Body of pancreas (tissue), 4 donors: ENCODE results near the gene SHOC1. TPM values are rescaled to one million over a fixed set of nuclear protein-coding genes. Genes with fewer than 3 reads are reported as not detected.
A peak's percentile ranks its signal among the peaks of the same experiment; 100 is the strongest.

ENCODE experiments used
- ATAC-seq: fragments of 150-250 bp; one replicate; pipeline ENCODE4 v1.9.1; 2016
- DNase-seq, 4 donors: peaks; one replicate each; pipeline ENCODE4 v3.0.0-alpha.2; 2019
- H3K27ac ChIP-seq, 4 donors: fragments of 200-600 bp; sonication (generic); 1 replicate in 3 of 4; 2 replicates in 1 of 4; pipeline versions ENCODE4 v1.5.1 to v1.6.1; 2016 to 2019; ENCODE audit warnings: mild to moderate bottlenecking in 1 of 4, mixed read lengths in 1 of 4, moderate library complexity in 1 of 4
- H3K27me3 ChIP-seq, 2 donors: fragments of 200-600 bp; sonication (generic); one replicate each; pipeline ENCODE4 v1.6.0; 2016; ENCODE audit warnings: mild to moderate bottlenecking in 1 of 2
- H3K36me3 ChIP-seq, 2 donors: fragments of 200-600 bp; sonication (generic); replicated peaks in 1 of 2; 2 replicates each; pipeline ENCODE4 v1.5.1; 2016; ENCODE audit warnings: low read depth in 2 of 2; ENCODE audit not compliant: insufficient read depth in 1 of 2
- H3K4me1 ChIP-seq: fragments of 200-600 bp; sonication (generic); one replicate; pipeline ENCODE4 v1.6.0; 2016
- H3K4me3 ChIP-seq, 2 donors: fragments of 200-600 bp; sonication (generic); 1 replicate in 1 of 2; 2 replicates in 1 of 2; pipeline ENCODE4 v1.5.1; 2016 to 2019
- H3K9me3 ChIP-seq, 3 donors: fragments of 200-600 bp; sonication (generic); 1 replicate in 2 of 3; 2 replicates in 1 of 3; pipeline ENCODE4 v1.5.1; 2016
- CTCF ChIP-seq, 7 experiments: fragments of 450-650 bp in 4 of 7; fragments of 200-600 bp in 3 of 7; sonication (generic) in 3 of 7; IDR thresholded peaks; one replicate each; pipeline ENCODE4 v1.5.1; 2016 to 2019; ENCODE audit warnings: antibody characterized with exemption in 7 of 7
- POLR2A ChIP-seq, 3 donors: fragments of 450-650 bp; IDR thresholded peaks; one replicate each; pipeline ENCODE4 v1.6.1; 2016; ENCODE audit warnings: antibody characterized with exemption in 3 of 3, mild to moderate bottlenecking in 2 of 3
- WGBS, 2 donors: methylation state at CpG; one replicate each; pipeline ENCODE4 v1.1.5; 2017; 5-methylcytosine and 5-hydroxymethylcytosine counted together
- intact Hi-C: fragments of 100-400 bp; cut with DNase I; formaldehyde crosslinking; loops from one replicate; pipeline ENCODE4 v1.15.1; 2023
- total RNA-seq, 2 donors: library from RNA; depleted of rRNA; stranded (reverse); fragments of >200 nt; gene quantifications; one replicate each; pipeline ENCODE4 v1.1.0, GENCODE V29; 2016

Gene SHOC1
- total RNA-seq = under 1 TPM in 1 of 2 donors, not detected in 1; 0.26 TPM

- ATAC-seq = peak; percentile 69
- H3K36me3 ChIP-seq = no peaks in the 10 kb centered on the region
- no peak within 1 kb of the TSS for H3K4me3 ChIP-seq
- TF ChIP-seq CTCF (IDR thresholded peaks at IDR 0.05) (no peak), POLR2A (IDR thresholded peaks at IDR 0.05) (peak in 1 of 3 donors; percentile 26)
- no peaks in the 10 kb centered on the region for H3K27me3 ChIP-seq
- DNase-seq = peak; percentile 2 to 54 (median 50)
- H3K4me1 ChIP-seq = no peaks in the 10 kb centered on the region
- H3K27ac ChIP-seq = no peak within 1 kb of the TSS
- H3K9me3 ChIP-seq = no peaks in the 10 kb centered on the region
- intact Hi-C loops = no loop called here
- WGBS, 2 donors = 84 to 87% methylated on average over 28 to 29 of the region's 29 CpGs
These were observed at the start of gene SHOC1 for GRCh38 chr9:111794835-111795556. Gene SHOC1, minus strand, starts transcription at chr9:111794937. Its CDS starts 3,519 bp downstream, at chr9:111791418.

GRCh38 chr9:111843971-111844370 lies 49.2 kb upstream of the SHOC1 start:
- Histone ChIP-seq H3K27ac (no peak overlapping the region), H3K36me3 (no peaks in the 10 kb centered on the region), H3K27me3 (no peaks in the 10 kb centered on the region), H3K4me3 (no peak overlapping the region), H3K4me1 (no peaks in the 10 kb centered on the region), H3K9me3 (no peaks in the 10 kb centered on the region)
- intact Hi-C loops = no loop called here
- ATAC-seq (no peak), DNase-seq (no peak)
- 92 to 93% methylated on average over 3 of the region's 3 CpGs for WGBS, 2 donors
- TF ChIP-seq CTCF (IDR thresholded peaks at IDR 0.05) (no peak), POLR2A (IDR thresholded peaks at IDR 0.05) (no peak)

DNA sequence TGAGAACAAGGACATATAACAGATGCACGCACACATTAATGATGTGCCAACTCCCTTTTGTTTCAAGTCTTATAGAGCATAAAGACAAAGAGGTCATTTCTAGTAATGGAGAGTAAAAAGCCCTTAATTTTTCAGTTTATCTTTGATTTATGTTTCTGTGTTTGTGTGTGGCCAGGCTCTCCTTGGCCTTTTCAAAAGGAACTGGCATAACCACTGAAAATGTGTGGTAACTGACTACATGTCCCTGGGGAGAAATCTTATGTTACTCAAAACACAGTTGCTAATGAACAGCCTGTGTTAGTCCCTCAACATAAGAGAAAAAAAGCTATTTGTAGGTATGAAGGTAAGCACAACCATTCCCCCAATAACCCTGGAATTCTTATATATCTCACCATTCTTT lies 47.6 kb upstream of the SHOC1 start:
- Histone ChIP-seq H3K4me3 (no peak overlapping the region), H3K9me3 (no peaks in the 10 kb centered on the region), H3K27ac (no peak overlapping the region), H3K4me1 (no peaks in the 10 kb centered on the region), H3K36me3 (no peaks in the 10 kb centered on the region), H3K27me3 (no peaks in the 10 kb centered on the region)
- DNase-seq = no peak
- ATAC-seq = no peak
- WGBS, 2 donors = 85 to 94% methylated on average over 1 of the region's 1 CpG
- intact Hi-C loops = no loop called here
- no peak for TF ChIP-seq CTCF (IDR thresholded peaks at IDR 0.05)
- no peak for TF ChIP-seq POLR2A (IDR thresholded peaks at IDR 0.05)

DNA sequence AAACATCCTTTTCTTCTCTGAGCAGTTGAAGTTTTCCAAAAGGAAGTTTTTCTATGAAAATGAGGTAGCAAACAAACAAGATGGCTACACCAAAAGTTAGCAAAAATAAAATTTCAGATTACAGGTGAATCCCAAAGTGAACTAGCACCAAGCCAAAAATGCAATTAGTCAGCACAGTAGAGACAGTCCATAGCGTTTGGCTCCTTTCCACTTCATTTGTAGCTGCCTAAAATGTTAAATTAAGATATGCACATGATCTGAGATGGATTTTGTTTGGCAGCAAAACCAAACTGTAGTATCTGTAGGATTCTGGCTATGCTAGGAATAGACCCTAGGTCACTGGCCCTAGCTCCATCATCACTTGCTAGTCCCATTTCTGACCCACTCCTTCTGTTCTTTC lies 45.7 kb upstream of the SHOC1 start:
- Histone ChIP-seq H3K36me3 (no peaks in the 10 kb centered on the region), H3K4me1 (no peaks in the 10 kb centered on the region), H3K27ac (no peak overlapping the region), H3K4me3 (no peak overlapping the region), H3K27me3 (no peaks in the 10 kb centered on the region), H3K9me3 (no peaks in the 10 kb centered on the region)
- intact Hi-C loops = no loop called here
- WGBS, 2 donors = 55 to 71% methylated on average over 1 of the region's 1 CpG
- DNase-seq (no peak), ATAC-seq (no peak)
- no peak for TF ChIP-seq POLR2A (IDR thresholded peaks at IDR 0.05)
- TF ChIP-seq CTCF (IDR thresholded peaks at IDR 0.05) = no peak

DNA sequence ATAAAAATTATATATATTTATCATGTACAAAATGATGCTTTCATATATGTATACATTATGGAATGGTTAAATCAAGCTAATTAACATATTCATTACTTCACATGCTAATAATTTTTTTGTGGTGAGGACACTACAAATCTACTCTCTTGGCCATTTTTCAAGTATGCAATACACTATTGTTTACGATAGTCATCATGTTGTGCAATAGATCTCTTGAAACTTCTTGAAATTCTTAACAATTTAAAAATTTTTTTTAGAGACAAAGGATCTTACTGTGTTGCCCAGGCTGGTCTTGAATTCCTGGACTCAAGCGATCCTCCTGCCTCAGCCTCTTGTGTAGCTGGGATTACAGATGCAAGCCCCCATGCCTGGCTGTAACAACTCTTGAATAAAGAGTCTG lies 45.2 kb upstream of the SHOC1 start:
- H3K4me1 ChIP-seq = no peaks in the 10 kb centered on the region
- ATAC-seq (no peak), DNase-seq (no peak)
- peak overlapping the region in 1 of 4 donors; percentile 50 for H3K27ac ChIP-seq
- H3K9me3 ChIP-seq = no peaks in the 10 kb centered on the region
- H3K4me3 ChIP-seq = no peak overlapping the region
- H3K36me3 ChIP-seq = no peaks in the 10 kb centered on the region
- intact Hi-C loops = no loop called here
- H3K27me3 ChIP-seq = no peaks in the 10 kb centered on the region
- TF ChIP-seq CTCF (IDR thresholded peaks at IDR 0.05) (no peak), POLR2A (IDR thresholded peaks at IDR 0.05) (no peak)
- 62 to 69% methylated on average over 2 of the region's 2 CpGs for WGBS, 2 donors
